Measurements from ENCODE around the gene CDC42BPA.

The CDC42BPA gene

DNA sequence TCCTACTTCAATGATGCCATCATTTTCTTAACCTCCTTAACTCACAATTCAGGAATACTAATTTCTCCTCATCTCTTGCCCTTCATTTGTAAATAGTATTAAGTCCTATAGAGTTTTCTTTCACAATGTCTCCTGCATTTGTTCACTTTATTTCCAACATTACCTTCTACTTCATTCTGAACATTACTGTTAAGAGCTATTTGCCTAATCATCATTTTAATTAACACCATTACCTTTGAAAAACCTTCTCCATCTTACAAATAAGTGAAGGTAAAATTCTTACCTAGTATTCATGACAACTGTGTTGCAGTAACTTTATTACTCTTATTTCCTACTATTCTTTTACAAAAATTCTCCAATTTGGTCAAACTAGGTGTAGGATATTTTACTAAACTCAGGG lies 240.5 kb downstream of the CDC42BPA start:
- TF ChIP-seq, protein P1, sequence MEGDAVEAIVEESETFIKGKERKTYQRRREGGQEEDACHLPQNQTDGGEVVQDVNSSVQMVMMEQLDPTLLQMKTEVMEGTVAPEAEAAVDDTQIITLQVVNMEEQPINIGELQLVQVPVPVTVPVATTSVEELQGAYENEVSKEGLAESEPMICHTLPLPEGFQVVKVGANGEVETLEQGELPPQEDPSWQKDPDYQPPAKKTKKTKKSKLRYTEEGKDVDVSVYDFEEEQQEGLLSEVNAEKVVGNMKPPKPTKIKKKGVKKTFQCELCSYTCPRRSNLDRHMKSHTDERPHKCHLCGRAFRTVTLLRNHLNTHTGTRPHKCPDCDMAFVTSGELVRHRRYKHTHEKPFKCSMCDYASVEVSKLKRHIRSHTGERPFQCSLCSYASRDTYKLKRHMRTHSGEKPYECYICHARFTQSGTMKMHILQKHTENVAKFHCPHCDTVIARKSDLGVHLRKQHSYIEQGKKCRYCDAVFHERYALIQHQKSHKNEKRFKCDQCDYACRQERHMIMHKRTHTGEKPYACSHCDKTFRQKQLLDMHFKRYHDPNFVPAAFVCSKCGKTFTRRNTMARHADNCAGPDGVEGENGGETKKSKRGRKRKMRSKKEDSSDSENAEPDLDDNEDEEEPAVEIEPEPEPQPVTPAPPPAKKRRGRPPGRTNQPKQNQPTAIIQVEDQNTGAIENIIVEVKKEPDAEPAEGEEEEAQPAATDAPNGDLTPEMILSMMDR (IDR thresholded peaks at IDR 0.05; ENCODE audit: borderline replicate concordance, insufficient read depth, low read depth, low read length): no peak
- no peak overlapping the region for H3K4me3 ChIP-seq (ENCODE audit: low read depth, low read length)

DNA sequence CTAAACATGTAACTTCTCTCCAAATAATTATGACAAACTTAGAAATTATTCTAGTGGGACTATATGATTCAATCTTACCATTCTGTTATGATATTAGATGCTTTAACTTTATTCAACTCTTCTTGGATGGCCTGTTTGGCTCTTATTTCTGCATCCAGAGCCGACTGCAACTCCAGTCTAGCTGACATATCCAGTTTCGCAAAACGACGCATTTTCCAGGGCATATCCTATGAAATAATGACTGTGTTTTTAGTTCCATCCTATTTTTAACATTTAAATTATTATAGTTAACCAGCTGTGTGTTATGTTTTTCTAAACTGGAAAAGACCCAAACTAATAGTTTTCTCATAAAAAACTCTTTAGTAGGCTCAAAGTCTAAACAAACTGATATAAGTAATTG lies 244.5 kb downstream of the CDC42BPA start:
- TF ChIP-seq, protein P1 (IDR thresholded peaks at IDR 0.05; ENCODE audit: borderline replicate concordance, insufficient read depth, low read depth, low read length): no peak
- H3K4me3 ChIP-seq (ENCODE audit: low read depth, low read length): no peak overlapping the region

GRCh38 chr1:227072991-227073390 lies 245.3 kb downstream of the CDC42BPA start:
- TF ChIP-seq, protein P1 (IDR thresholded peaks at IDR 0.05; ENCODE audit: borderline replicate concordance, insufficient read depth, low read depth, low read length): no peak
- H3K4me3 ChIP-seq (ENCODE audit: low read depth, low read length): no peak overlapping the region

- TF ChIP-seq, protein P1 (IDR thresholded peaks at IDR 0.05; ENCODE audit: borderline replicate concordance, insufficient read depth, low read depth, low read length): no peak
- H3K4me3 ChIP-seq (ENCODE audit: low read depth, low read length): no peak overlapping the region
Observed at GRCh38 chr1:227071895-227072587, 246.3 kb downstream of the CDC42BPA start.

DNA sequence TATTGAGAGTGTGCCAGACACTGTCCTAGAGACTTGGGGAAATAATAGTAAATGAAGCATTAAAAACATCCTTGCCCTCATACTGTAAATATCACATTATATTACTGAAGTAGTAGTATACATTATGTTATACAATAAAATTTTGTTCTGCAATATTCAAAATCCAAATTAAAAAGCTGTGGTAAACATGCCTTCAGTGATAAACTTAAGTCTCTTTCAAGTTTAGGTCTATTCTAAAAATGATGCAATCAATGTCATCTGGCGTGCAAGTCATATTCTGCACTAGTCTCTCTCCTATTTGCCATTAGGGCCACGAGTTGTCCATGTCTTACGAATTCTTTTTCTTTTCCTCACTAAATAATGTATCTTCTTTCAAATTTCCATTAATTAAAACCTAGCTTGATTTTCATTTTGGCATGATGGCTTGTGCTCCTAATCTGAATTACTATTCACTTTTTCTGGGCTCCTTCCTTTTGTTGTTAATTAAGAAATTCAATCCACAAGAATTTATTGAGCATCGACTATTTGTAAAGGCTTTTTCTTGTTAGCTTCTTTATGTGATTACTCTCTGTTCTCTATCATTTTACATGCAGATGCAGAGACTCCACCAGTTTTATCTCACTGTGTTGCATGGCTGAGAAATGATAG lies 247.5 kb downstream of the CDC42BPA start:
- TF ChIP-seq, protein P1 (IDR thresholded peaks at IDR 0.05; ENCODE audit: borderline replicate concordance, insufficient read depth, low read depth, low read length): no peak

GRCh38 chr1:227069490-227069889 lies 248.8 kb downstream of the CDC42BPA start:
- TF ChIP-seq, protein P1 (IDR thresholded peaks at IDR 0.05; ENCODE audit: borderline replicate concordance, insufficient read depth, low read depth, low read length): no peak
- no peak overlapping the region for H3K4me3 ChIP-seq (ENCODE audit: low read depth, low read length)

More for the DNA sequence above, 247.5 kb downstream of the CDC42BPA start:
- no peak overlapping the region for H3K4me3 ChIP-seq (ENCODE audit: low read depth, low read length)

GRCh38 chr1:227068883-227069282 lies 249.4 kb downstream of the CDC42BPA start:
- no peak overlapping the region for H3K4me3 ChIP-seq (ENCODE audit: low read depth, low read length)
- TF ChIP-seq, protein P1 (IDR thresholded peaks at IDR 0.05; ENCODE audit: borderline replicate concordance, insufficient read depth, low read depth, low read length): no peak

Data from GM12875 (cell line).